ENCODE results near the gene TMEM47. TPM values are rescaled to one million over a fixed set of nuclear protein-coding genes. Genes with fewer than 3 reads are reported as not detected.

The TMEM47 gene
- total RNA-seq, 1 donor = 111 TPM

- no peak for TF ChIP-seq CTCF (IDR thresholded peaks at IDR 0.05; ENCODE audit: extremely low read depth, low read depth, low read length)
- H4K20me1 ChIP-seq (ENCODE audit: insufficient read depth, low read length) = no peaks in the 10 kb centered on the region
- no peak overlapping the region for H3K27ac ChIP-seq (ENCODE audit: low read depth, low read length)
- H3K9me3 ChIP-seq (ENCODE audit: low read depth, low read length) = no peaks in the 10 kb centered on the region
- no peak overlapping the region for H3K4me2 ChIP-seq (ENCODE audit: insufficient read depth, low read length)
- DNase-seq (ENCODE audit: insufficient read length, low spot score, missing footprints) = no peak
- H3K79me2 ChIP-seq (ENCODE audit: insufficient read depth, low read length) = no peaks in the 10 kb centered on the region
- no peak overlapping the region for H2AFZ ChIP-seq (ENCODE audit: low read length)
- H3K4me1 ChIP-seq (ENCODE audit: insufficient read depth, low read length) = no peaks in the 10 kb centered on the region
- H3K27me3 ChIP-seq (ENCODE audit: insufficient read depth, low read length) = no peaks in the 10 kb centered on the region
- H3K4me3 ChIP-seq (ENCODE audit: insufficient read depth, low read length) = no peak overlapping the region
- H3K36me3 ChIP-seq (ENCODE audit: insufficient read depth, low read length) = no peaks in the 10 kb centered on the region
Observed at GRCh38 chrX:34619920-34620319, 37.2 kb downstream of the TMEM47 start.

- no peaks in the 10 kb centered on the region for H3K9me3 ChIP-seq (ENCODE audit: low read depth, low read length)
- no peak for DNase-seq (ENCODE audit: insufficient read length, low spot score, missing footprints)
Observed at GRCh38 chrX:34612036-34612435, 45.0 kb downstream of the TMEM47 start.

GRCh38 chrX:34598362-34598761 lies 58.7 kb downstream of the TMEM47 start:
- Histone ChIP-seq H3K4me2 (ENCODE audit: insufficient read depth, low read length) (no peak overlapping the region), H3K27ac (ENCODE audit: low read depth, low read length) (no peak overlapping the region), H3K79me2 (ENCODE audit: insufficient read depth, low read length) (no peaks in the 10 kb centered on the region), H2AFZ (ENCODE audit: low read length) (no peak overlapping the region), H3K36me3 (ENCODE audit: insufficient read depth, low read length) (no peaks in the 10 kb centered on the region), H3K9me3 (ENCODE audit: low read depth, low read length) (no peaks in the 10 kb centered on the region), H3K27me3 (ENCODE audit: insufficient read depth, low read length) (no peaks in the 10 kb centered on the region), H4K20me1 (ENCODE audit: insufficient read depth, low read length) (no peaks in the 10 kb centered on the region), H3K4me1 (ENCODE audit: insufficient read depth, low read length) (no peaks in the 10 kb centered on the region), H3K4me3 (ENCODE audit: insufficient read depth, low read length) (no peak overlapping the region)
- no peak for TF ChIP-seq CTCF (IDR thresholded peaks at IDR 0.05; ENCODE audit: extremely low read depth, low read depth, low read length)
- no peak for DNase-seq (ENCODE audit: insufficient read length, low spot score, missing footprints)

More at GRCh38 chrX:34612036-34612435, 45.0 kb downstream of the TMEM47 start:
- Histone ChIP-seq H2AFZ (ENCODE audit: low read length) (no peak overlapping the region), H4K20me1 (ENCODE audit: insufficient read depth, low read length) (no peaks in the 10 kb centered on the region), H3K27me3 (ENCODE audit: insufficient read depth, low read length) (no peaks in the 10 kb centered on the region), H3K79me2 (ENCODE audit: insufficient read depth, low read length) (no peaks in the 10 kb centered on the region), H3K4me1 (ENCODE audit: insufficient read depth, low read length) (no peaks in the 10 kb centered on the region), H3K27ac (ENCODE audit: low read depth, low read length) (no peak overlapping the region), H3K4me2 (ENCODE audit: insufficient read depth, low read length) (no peak overlapping the region), H3K36me3 (ENCODE audit: insufficient read depth, low read length) (no peaks in the 10 kb centered on the region), H3K4me3 (ENCODE audit: insufficient read depth, low read length) (no peak overlapping the region)
- no peak for TF ChIP-seq CTCF (IDR thresholded peaks at IDR 0.05; ENCODE audit: extremely low read depth, low read depth, low read length)

- Histone ChIP-seq H3K4me3 (ENCODE audit: insufficient read depth, low read length) (no peak overlapping the region), H2AFZ (ENCODE audit: low read length) (no peak overlapping the region), H3K4me1 (ENCODE audit: insufficient read depth, low read length) (no peaks in the 10 kb centered on the region), H3K9me3 (ENCODE audit: low read depth, low read length) (no peaks in the 10 kb centered on the region), H3K36me3 (ENCODE audit: insufficient read depth, low read length) (no peaks in the 10 kb centered on the region), H3K27ac (ENCODE audit: low read depth, low read length) (no peak overlapping the region), H3K27me3 (ENCODE audit: insufficient read depth, low read length) (no peaks in the 10 kb centered on the region), H3K4me2 (ENCODE audit: insufficient read depth, low read length) (no peak overlapping the region), H4K20me1 (ENCODE audit: insufficient read depth, low read length) (no peaks in the 10 kb centered on the region), H3K79me2 (ENCODE audit: insufficient read depth, low read length) (no peaks in the 10 kb centered on the region)
- TF ChIP-seq CTCF (IDR thresholded peaks at IDR 0.05; ENCODE audit: extremely low read depth, low read depth, low read length) = no peak
- no peak for DNase-seq (ENCODE audit: insufficient read length, low spot score, missing footprints)
Observed at GRCh38 chrX:34586936-34587335, 70.1 kb downstream of the TMEM47 start.

All from osteoblast (primary cell).